Measurements from ENCODE around the gene C1orf21.

C1orf21 gene

DNA sequence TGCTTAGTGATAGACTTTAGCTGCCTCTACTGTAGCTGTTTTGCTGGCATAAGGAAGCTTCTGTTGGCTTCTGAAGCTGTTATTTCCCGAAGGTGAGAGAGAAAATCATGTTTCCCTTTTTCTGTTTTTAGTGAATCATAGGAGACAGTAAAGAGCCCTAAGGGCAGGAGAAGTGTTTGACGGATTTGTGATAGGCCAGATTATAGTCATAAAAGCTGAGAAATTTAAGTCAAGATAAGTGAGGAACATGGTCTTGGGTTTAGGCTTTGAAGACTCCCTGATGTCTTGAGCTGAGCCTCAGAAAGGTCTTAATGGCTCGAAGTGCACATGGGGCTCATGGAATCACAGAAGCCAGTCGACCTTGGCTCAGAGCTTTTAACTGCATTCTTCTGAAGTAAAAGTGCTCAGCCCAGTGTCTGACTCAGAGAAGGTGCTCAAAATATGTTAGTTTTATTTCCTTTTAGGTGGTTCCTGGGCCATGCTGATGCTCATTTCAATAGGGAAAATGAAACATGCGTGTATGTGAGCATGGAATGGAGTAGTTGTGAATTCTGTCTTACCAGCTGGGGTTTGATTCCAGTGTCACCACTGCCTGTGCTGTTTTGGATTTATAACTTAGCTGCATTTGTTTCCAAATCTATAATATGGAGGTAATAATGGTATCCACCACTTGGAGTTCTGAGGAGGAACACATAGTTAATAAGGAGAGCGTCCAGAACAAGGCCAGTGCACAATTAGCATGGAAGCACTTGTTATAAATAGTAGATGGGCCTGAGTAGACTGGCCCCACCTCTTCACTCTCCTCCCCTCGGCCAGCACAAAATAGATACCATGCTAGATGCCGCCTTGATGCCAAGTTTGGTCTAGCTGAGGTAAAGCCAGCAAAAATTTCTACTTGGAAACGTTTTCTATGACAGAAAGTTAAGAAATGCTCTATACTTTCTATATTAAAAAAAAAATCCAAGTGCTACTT lies 99.2 kb downstream of the C1orf21 start:
- no peak for DNase-seq (ENCODE audit: low read depth in 2 of 2)

DNA sequence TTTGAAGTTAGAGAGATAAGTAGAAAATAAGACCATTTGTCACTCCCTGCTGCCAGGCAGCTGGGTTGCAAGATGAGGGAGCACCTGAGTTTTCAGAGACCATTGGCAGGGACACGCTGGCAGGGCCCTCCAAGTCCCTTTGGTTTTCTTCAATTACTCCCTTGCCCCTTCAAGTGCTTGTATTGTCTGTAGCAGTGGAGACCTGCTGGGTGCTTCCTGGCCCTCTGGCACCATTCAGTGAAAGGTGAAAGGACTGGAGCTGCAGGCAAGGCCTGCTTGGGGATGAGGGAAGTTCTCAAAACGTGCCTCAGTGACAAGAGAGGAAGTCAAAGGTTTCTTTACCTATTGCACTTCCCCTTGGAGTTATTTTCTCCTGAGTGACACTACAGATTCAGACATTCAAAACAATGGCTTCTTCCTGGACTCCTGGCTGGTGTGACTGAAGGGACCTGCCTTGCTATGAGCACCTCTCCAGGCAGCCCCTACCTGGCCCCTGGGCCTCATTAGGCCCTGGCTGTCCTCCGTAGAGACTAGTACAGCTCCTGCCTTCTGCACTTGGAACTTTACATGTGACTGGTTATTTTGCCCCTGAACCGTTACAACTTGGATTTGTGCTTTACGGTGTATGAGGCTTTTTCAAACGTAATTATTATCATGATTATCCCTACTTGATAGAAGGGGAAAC lies 100.1 kb downstream of the C1orf21 start:
- no peak for DNase-seq (ENCODE audit: low read depth in 2 of 2)

DNA sequence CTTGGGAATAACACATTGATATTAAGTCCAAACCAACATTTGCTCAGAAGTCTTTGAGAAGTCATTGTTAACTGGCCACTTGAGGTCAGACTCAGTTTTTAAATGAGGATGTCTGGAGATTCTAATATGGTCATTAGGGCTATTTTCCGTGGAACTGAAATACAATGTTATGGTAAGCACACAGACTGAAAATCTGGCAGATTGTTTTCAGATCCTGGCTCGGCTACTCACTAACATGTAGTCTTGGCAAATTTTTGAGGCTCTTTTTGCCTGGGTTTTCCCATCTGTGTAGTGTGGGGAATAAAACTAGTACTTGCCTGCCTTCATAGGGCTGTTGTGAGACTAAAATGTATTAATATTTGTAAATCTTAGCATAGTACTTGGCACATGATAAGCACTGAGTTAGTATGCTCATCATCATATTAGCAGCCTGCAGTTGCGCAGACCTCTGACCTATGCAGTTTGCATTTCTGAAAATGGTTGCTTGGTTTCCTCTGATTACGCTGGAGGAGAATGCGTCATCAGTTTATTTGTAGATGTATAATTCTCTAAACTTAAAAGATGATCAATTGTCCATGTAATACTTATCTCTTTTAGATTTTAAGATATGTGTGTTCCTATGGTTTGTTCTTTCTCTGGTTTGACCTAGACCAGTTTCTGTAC lies 100.8 kb downstream of the C1orf21 start:
- no peak for DNase-seq (ENCODE audit: low read depth in 2 of 2)

DNA sequence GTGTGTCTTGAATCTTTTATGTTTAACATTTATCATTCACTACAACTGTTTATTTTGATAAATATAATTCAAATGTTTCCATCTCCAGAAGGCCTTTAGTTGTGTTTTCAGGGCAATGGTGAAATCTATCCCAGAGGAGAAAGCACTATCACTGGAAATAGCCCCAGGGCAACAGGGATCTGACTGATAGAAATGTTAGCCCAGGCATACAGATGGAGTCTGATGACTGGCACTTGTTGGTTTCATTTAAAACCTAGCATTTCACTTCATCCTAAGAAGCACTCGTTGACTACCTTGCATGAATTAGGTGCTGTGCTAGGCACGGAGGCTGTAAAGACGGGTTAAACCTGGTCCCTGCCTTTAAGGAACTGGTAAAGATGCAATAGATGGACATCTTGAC lies 103.1 kb downstream of the C1orf21 start:
- DNase-seq (ENCODE audit: low read depth in 2 of 2): no peak

DNA sequence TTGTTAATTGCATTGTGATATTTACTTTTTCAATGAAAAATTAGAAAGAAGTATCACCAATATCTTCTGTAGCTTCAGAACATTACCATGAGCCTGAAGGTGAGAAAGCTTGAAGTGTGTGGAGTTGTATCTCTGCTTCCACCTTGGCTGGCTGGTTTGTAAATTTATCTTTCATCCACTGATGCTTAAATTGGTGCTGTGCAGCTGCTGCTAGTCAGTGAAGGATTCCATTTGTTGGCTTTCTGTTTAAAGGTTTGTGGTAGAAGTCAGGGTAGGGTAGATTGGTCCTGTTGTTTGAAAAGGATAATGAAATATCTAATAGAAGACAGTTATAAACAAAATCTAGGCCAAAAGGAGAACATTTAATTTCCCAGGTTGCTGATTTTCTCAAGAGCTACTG lies 105.7 kb downstream of the C1orf21 start:
- DNase-seq (ENCODE audit: low read depth in 2 of 2): no peak

DNA sequence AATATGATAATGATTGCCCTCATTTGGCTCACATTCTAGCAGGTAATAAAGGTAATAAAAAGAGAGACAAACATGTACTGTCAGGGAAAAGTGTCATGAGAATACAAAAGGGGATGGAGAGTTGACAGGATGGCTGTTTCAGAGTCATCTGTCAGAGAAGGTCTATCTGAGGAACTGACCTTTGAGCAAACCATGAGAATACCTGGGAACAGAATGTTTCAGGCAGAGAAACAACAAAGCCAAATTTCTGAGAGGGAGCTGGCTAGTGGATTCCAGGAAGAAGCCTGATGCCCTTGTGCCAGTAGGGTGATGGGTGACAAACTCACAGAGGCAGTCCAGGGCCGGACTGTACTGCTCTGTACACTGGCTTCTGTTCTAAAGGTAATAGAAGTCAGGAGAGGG lies 107.2 kb downstream of the C1orf21 start:
- DNase-seq (ENCODE audit: low read depth in 2 of 2): no peak

DNA sequence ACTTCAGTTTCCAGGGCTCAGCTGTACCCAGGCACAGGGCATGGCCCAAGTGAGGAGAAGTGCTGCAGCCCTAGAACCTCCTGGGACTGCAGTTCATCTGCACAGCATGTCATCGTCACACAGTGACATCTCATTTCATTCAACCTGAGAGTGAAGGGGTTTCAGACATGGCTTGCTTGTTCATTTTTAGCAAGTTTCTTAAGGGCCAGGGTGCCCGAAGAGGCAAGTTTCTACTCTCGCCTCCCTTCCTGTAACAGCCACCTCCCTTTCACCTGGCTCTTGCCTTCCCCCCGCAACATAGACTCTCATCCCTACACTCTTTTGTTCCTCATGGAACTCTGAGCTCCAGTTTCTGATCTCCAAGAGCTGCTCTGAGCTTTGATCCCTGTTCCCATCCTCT lies 108.1 kb downstream of the C1orf21 start:
- DNase-seq (ENCODE audit: low read depth in 2 of 2): no peak

DNA sequence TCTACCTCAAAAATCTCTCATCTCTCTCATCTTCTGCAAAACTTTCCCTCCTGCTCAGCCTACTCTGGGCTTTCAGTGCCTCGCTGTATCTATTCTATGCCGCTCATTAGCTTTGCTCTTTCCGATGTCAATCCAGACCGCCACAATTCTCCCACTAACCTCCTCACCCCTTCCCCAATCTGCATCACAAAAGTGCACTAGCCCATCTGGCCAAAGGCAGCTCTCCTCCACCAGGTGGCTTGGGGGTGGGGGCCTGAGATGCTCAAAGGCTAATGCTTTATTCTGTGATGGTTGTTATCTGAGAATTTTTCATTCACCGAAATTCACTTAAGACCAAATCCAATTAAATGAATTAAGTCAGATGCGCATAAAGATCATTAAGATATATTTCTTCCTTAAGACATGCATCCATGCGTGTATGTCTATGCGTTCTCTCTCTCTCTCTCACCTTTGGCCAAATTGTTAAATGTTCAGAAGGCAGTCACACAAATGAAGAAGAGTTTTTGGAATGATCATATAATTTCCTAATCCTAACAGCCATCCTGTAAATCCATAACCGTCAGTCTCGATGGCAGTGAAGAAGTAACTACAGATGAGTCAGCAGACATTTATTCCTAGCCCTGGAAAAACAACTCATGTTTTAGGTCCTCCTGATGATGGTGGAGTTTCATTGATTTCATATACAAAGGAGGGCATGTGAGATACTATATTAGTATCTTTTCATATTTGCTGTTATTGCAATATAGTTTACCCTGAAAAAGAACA lies 111.3 kb downstream of the C1orf21 start:
- no peak for DNase-seq (ENCODE audit: low read depth in 2 of 2)

DNA sequence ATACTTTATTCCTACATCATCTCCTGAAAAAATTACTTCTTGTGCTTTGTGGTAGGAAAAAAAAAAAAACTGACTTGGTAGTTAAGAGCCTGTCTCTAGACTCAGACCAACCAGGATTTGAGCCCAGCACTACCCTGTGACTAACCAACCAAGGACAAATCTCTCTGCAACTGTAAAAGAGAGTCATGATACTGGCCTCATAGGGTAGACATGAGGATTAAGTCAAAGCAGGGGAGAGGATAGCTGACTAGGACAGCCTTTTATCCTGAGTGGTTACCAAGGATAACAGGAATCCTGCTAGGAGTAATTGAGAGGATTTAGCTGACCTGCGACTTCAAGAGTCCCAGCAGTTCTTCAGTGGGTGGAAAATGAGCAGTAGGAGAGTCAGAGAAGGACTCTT lies 112.8 kb downstream of the C1orf21 start:
- no peak for DNase-seq (ENCODE audit: low read depth in 2 of 2)

DNA sequence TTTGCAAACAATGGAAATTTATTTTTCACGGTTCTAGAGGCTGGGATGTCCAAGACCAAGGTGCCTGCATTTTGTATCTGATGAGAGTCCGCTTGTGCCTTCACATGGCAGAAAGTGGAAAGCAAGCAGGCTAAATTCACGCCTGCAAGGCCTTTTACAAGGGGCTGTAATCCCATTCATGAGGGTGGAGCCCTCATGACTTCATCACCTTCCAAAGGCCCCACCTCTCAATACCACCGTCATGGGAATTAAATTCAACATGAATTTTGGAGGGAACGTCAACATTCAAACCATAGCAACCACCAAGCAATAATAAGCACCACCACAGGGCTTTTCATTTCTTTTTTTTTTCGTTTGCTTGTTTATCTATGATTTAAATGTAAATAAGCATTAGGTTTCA lies 115.3 kb downstream of the C1orf21 start:
- no peak for DNase-seq (ENCODE audit: low read depth in 2 of 2)

DNA sequence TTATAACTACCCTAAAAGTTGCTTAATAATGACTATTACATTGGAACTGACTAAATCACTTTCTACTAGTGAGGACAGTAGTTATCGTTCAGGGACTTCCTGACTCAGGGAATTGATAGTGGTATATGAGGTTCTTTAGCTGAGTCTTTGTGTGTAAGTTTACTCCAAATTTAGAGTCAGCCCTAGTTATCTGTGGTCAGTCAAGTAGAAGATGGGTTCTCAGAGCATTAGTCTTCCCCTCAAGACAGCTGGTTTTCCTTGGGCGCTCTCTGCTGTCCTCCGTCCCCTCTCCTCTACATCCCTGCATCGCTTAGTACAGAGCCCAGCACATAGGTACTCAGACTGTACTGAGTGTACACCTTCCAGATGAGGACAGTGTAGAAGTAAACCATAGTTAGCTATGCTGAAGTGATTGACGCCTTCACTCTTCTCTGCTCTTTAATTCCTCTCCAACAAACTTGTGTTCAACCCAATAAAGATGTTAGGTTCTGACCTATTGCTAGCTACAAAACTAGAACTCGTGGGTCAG lies 116.5 kb downstream of the C1orf21 start:
- no peak for DNase-seq (ENCODE audit: low read depth in 2 of 2)

DNA sequence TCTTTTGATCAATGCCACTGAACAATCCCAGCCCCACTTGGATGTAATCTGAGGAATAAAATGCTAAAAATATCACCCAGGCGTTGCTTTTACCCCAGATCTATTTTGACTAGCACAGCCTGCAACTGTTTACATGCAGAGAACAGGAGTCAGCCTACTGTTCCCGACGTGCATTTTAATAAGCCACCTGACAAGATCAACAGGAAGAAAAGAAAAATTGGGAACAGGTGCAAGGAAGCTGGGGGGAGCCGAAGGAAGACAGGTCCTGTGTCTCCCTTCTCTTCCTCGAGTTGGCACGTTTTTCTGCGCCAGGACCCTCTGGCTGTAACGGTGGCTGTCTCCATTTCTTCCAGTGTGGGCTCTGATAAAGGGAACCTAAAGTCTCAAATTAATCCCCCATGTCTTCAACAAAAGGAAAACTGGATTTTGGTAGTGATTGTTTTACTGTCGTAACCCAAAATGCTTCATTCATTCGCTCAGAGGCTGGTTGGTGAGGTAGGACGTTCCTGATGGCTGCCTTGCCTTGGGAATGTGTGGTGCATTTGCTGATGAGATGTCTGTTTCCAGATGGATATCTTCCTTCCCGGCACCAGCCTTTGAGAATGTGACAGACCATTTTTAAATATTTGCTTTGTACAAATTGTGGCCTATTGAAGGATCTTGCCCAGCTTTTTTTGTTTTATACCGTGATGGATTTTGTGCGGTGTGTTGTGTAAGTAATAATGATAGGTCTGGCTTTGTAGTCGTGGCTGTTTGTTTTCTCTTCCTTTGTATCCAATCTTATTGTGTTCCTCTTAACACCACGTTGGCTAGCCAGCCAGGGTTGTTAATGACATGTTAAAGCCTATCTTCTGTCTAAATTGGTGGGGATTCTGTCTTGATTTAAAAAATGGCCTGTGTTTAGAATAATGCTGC lies 117.5 kb downstream of the C1orf21 start:
- DNase-seq (ENCODE audit: low read depth in 2 of 2): no peak

DNA sequence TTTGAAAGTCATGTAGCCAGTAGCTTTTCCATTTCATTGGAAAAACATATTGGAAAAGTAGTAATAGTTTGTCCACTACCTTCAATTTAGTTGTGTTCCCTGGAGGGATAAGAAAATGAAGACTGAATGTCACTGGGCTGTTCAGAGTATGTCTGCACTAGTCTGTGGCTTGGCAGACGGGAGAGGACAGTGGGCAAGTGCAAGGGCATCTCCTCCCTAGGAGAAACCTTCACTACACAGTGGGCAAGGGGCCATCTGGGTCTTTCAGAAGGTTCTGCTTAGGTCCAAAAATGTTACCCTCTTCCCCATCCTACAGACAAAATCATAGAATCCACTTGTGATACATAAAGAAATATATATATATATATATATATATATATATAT lies 118.1 kb downstream of the C1orf21 start:
- DNase-seq (ENCODE audit: low read depth in 2 of 2): no peak

DNA sequence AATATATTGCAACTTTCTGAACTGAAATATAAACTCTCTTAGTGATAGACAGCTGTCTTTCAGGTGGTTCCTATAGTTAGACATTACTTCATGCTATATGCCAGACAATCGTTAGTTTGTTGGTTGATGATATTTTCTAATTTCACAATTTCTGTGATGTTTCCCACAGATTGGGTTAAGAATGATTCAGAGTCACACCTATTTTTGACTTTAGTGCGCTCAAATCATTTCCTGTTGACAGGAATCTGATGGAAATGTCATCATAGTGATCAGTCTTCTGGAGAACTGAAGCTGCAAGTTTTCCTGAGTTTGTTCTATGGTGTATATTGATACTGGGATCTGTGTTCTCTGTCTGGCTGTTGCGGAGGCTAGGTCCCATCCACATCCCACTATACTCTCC lies 119.7 kb downstream of the C1orf21 start:
- no peak for DNase-seq (ENCODE audit: low read depth in 2 of 2)

DNA sequence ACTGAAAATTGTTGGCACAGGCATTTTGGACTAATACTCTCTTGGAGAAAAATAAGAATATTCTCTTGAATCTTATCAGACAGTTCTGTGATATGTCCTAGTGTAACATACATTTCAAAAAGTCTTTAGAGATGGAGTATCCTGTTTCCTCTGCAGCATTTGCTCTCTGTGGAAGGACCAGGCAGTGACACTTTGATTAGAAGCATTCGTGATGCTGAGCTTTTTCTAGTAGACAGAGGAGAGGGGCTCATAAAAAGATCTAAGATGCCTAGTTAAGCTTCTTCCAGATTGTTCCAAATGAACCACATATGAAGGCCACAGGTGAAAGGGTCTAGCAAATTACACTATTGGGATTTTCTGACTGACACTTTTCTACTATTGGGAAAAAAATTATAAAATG lies 120.3 kb downstream of the C1orf21 start:
- no peak for DNase-seq (ENCODE audit: low read depth in 2 of 2)

DNA sequence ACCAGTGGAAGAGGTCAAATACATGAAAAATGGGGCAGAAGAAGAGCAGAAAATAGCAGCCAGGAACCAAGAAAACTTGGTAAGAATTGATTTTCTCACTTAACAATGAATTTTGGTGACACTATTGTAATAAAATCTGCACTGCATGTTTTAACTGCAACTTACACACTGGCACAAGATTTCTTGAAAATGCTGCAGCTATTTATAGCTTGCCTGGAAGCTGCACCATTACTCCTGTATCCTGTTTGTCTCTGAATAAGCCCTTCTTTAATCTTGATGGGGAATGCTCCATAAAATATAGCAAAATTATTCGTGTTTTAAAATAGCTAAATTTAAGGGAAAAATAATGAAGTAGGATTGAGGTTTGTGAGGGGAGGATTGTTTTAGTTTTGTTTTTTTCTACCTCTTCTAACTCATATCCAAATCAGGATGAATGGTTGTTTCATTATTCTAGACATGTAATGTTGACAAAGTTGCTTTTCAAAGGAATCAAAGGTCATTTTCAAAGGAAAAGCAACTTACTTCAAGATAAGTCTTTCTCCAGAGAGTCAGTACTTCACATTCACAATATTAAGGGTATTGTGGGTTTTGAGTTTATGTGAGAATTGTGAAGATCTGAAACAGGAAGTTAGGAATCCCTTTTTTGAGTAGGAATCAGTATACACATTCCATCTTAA lies 120.9 kb downstream of the C1orf21 start:
- DNase-seq (ENCODE audit: low read depth in 2 of 2): no peak

DNA sequence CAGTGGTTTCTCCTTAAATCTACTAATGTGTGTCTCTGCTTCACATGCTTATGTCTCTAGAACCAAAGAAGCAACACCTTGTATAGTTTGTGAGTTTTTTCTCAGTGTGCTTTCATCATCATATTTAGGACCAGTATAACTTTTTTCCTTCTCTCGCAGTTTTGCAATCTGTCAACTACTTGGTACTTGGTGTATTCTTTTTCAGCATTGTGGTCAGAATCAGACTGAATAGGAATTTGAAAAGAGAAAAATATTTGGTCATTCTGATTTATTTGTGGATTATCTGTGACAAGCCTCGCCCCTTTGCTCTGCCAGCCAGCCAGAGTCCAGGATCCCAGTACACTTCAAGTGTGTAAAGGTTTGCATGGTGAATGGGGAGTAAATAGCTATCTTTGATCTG lies 122.3 kb downstream of the C1orf21 start:
- DNase-seq (ENCODE audit: low read depth in 2 of 2): no peak

DNA sequence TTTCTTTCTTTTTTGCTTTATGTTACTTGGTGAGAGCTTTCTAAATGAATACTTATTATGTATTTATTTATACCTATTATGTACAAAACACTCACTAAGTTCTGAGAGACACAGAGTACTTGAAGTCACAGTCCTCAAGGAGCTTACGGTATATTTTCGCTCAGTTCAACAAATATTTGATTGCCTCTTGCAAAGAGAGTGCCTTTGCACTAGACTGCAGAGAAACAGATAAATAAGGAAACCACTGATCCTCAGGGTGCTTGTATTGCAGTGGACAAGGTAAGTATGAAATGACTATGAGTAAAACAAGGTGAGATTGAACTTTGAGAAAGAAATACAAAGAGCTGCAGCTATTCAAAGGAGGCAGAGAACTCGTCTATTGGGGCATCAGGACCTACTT lies 123.3 kb downstream of the C1orf21 start:
- DNase-seq (ENCODE audit: low read depth in 2 of 2): no peak

DNA sequence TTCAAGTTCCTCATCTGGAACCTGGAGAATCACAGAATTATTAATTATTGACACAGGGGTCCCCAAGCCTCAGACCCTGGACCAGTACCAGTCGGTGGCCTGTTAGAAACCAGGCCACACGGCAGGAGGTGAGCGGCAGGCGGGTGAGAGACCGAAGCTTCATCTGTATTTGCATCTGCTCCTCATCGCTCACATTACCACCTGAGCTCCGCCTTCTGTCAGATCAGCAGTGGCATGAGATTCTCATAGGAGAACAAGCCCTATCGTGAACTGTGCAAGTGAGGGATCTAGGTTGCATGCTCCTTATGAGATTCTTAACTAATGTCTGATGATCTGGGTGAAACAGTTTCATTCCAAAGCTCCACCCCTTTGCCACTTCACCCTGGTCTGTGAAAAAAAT lies 125.9 kb downstream of the C1orf21 start:
- DNase-seq (ENCODE audit: low read depth in 2 of 2): no peak

DNA sequence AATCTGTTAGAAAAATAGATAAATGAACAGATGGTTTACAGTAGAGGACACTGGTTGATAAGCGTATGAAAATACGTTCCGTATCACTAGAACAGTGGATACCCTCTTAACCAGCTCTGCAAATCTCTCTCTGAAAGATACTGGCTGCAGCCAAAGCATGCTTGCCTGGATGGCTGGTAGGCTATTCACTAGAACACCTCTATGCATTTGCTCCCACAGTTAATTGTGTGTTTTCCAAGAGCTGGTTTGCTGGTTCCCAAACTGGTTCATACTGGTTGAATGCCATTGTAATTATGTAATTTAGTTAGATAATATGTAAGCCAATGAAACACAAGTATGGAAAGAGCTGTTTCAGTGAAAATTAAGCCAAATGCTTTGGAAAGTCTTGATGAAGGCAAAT lies 126.6 kb downstream of the C1orf21 start:
- DNase-seq (ENCODE audit: low read depth in 2 of 2): no peak
